A549 (cell line): ENCODE measurements around the gene TMCO6. TPM values are rescaled to one million over a fixed set of nuclear protein-coding genes. Genes with fewer than 3 reads are reported as not detected.

Source experiments
- ATAC-seq, 2 experiments: fragments of 200-7000 bp in 1 of 2; fragments of >200 bp in 1 of 2; cut with Nextera tagmentation in 1 of 2; cut with Tn5 transposase in 1 of 2; 3 replicates each; pipeline versions ENCODE4 v1.8.0 to v1.9.1; 2018 to 2020; ENCODE audit warnings: mild to moderate bottlenecking in 1 of 2, moderate library complexity in 1 of 2
- CTCF ChIA-PET: fragments of 300-600 bp; sonication (Branson Sonifier 250); formaldehyde crosslinking; extraction: SDS; loops from one replicate; lab custom pipeline; 2021; ENCODE audit warnings: antibody characterized with exemption, inconsistent platforms; lab: Yijun Ruan, JAX
- POLR2A ChIA-PET: fragments of 350-600 bp; formaldehyde crosslinking; extraction: SDS; loops from one replicate; lab custom pipeline; 2021; ENCODE audit warnings: antibody characterized with exemption, inconsistent platforms; lab: Yijun Ruan, JAX
- DNase-seq, 2 experiments: peaks; one replicate each; pipeline versions ENCODE4 v3.0.0 to v3.0.0-alpha.2; 2011 to 2016; ENCODE audit warnings: low read depth in 1 of 2, low spot score in 1 of 2
- FAIRE-seq: peaks from 2 replicates; lab custom pipeline; 2011; peaks lifted over from hg19 to GRCh38; lab: Jason Lieb, UNC
- H3K27ac ChIP-seq, 2 experiments: fragments of >200 bp; sonication (Bioruptor Twin); formaldehyde crosslinking; 3 replicates each; pipeline ENCODE4 v1.5.1; 2016 to 2017
- H3K4me1 ChIP-seq: fragments of >200 bp; sonication (Bioruptor Twin); formaldehyde crosslinking; 3 replicates; pipeline ENCODE4 v1.6.1; 2016
- H3K4me2 ChIP-seq: fragments of >200 bp; sonication (Bioruptor Twin); formaldehyde crosslinking; 3 replicates; pipeline ENCODE4 v1.6.1; 2016
- H3K4me3 ChIP-seq: fragments of >200 bp; sonication (Bioruptor Twin); formaldehyde crosslinking; 3 replicates; pipeline ENCODE4 v1.5.1; 2016
- H3K9me3 ChIP-seq: fragments of >200 bp; sonication (Bioruptor Twin); formaldehyde crosslinking; 3 replicates; pipeline ENCODE4 v1.6.1; 2016
- BHLHE40 ChIP-seq: IDR thresholded peaks from 2 replicates; pipeline ENCODE4 v1.6.1; 2012; ENCODE audit warnings: low read depth, low read length, inconsistent platforms
- CBX2 ChIP-seq: fragments of 200-600 bp; sonication (generic); IDR thresholded peaks from 2 replicates; pipeline ENCODE4 v1.6.1; 2016; ENCODE audit warnings: low read depth, mild to moderate bottlenecking, borderline replicate concordance
- CBX8 ChIP-seq: fragments of 200-600 bp; sonication (generic); IDR thresholded peaks from 2 replicates; pipeline ENCODE4 v1.6.1; 2016
- EHMT2 ChIP-seq: fragments of 200-600 bp; sonication (generic); IDR thresholded peaks from 2 replicates; pipeline ENCODE4 v1.6.1; 2016; ENCODE audit warnings: antibody characterized with exemption, low read depth, mild to moderate bottlenecking, moderate library complexity
- EP300 ChIP-seq, 2 experiments: fragments of >200 bp; sonication (Bioruptor Twin); formaldehyde crosslinking; IDR thresholded peaks; 2 replicates in 1 of 2; 3 replicates in 1 of 2; pipeline ENCODE4 v1.6.1; 2016 to 2017
- ESRRA ChIP-seq: fragments of 150-350 bp; IDR thresholded peaks from 2 replicates; pipeline ENCODE4 v1.6.1; 2014; ENCODE audit warnings: mild to moderate bottlenecking, low read length, borderline replicate concordance
- FOXS1 ChIP-seq: fragments of 250-450 bp; sonication (Bioruptor Pico); IDR thresholded peaks from 2 replicates; pipeline ENCODE4 v1.5.0; 2020; ENCODE audit warnings: mild to moderate bottlenecking, moderate library complexity
- HOXA7 ChIP-seq: fragments of 250-450 bp; sonication (Bioruptor Pico); IDR thresholded peaks from 2 replicates; pipeline ENCODE4 v1.5.0; 2020; ENCODE audit warnings: mild to moderate bottlenecking, moderate library complexity
- HOXB5 ChIP-seq: fragments of 250-450 bp; sonication (Bioruptor Pico); IDR thresholded peaks from 2 replicates; pipeline ENCODE4 v1.5.0; 2020; ENCODE audit warnings: mild to moderate bottlenecking, moderate library complexity
- JUN ChIP-seq, 2 experiments: fragments of >200 bp; sonication (Bioruptor Twin); formaldehyde crosslinking; IDR thresholded peaks; 2 replicates in 1 of 2; 3 replicates in 1 of 2; pipeline ENCODE4 v1.6.1; 2016 to 2017
- KDM5A ChIP-seq: fragments of 200-600 bp; sonication (generic); IDR thresholded peaks from 2 replicates; pipeline ENCODE4 v1.6.1; 2016; ENCODE audit warnings: antibody characterized with exemption, mild to moderate bottlenecking
- MAZ ChIP-seq: fragments of 150-350 bp; IDR thresholded peaks from 2 replicates; pipeline ENCODE4 v1.6.1; 2014; ENCODE audit warnings: antibody characterized with exemption, low read depth, low read length, borderline replicate concordance
- MYC ChIP-seq: IDR thresholded peaks from 2 replicates; pipeline ENCODE4 v1.6.1; 2012; ENCODE audit warnings: mild to moderate bottlenecking, inconsistent platforms, low read length, improper control_type of control experiment, borderline replicate concordance
- NFE2L2 ChIP-seq: fragments of 150-350 bp; conservative IDR thresholded peaks from 2 replicates; pipeline ENCODE4 v1.6.1; 2014; ENCODE audit warnings: low read length
- NPAS2 ChIP-seq: fragments of 250-450 bp; sonication (Bioruptor Pico); IDR thresholded peaks from 2 replicates; pipeline ENCODE4 v1.8.0; 2022; ENCODE audit warnings: mild to moderate bottlenecking, moderate library complexity, borderline replicate concordance
- NR3C1 ChIP-seq: fragments of >200 bp; sonication (Bioruptor Twin); formaldehyde crosslinking; IDR thresholded peaks from 3 replicates; pipeline ENCODE4 v1.6.1; 2017
- PHF8 ChIP-seq: fragments of 200-600 bp; sonication (generic); IDR thresholded peaks from 2 replicates; pipeline ENCODE4 v1.6.1; 2016; ENCODE audit warnings: low read depth, mild to moderate bottlenecking, antibody characterized with exemption, moderate library complexity, borderline replicate concordance
- POLR2A ChIP-seq: IDR thresholded peaks from 2 replicates; pipeline ENCODE4 v1.6.1; 2012; ENCODE audit warnings: mild to moderate bottlenecking, low read length
- RAD21 ChIP-seq, 2 experiments: fragments of >200 bp in 1 of 2; sonication (Bioruptor Twin) in 1 of 2; formaldehyde crosslinking in 1 of 2; IDR thresholded peaks in 1 of 2; conservative IDR thresholded peaks in 1 of 2; 2 replicates in 1 of 2; 3 replicates in 1 of 2; pipeline ENCODE4 v1.6.1; 2012 to 2018; ENCODE audit warnings: inconsistent platforms in 1 of 2
- RCOR1 ChIP-seq: fragments of 150-350 bp; IDR thresholded peaks from 2 replicates; pipeline ENCODE4 v1.6.1; 2014; ENCODE audit warnings: antibody characterized with exemption, low read length, low read depth
- RFX5 ChIP-seq: fragments of 450-650 bp; IDR thresholded peaks from 2 replicates; pipeline ENCODE4 v1.7.1; 2014; ENCODE audit warnings: antibody characterized with exemption, mild to moderate bottlenecking, moderate library complexity
- SMC3 ChIP-seq: fragments of >200 bp; sonication (Bioruptor Twin); formaldehyde crosslinking; IDR thresholded peaks from 3 replicates; pipeline ENCODE4 v1.6.1; 2018; ENCODE audit warnings: inconsistent platforms
- ZNF302 ChIP-seq: fragments of 250-450 bp; sonication (Bioruptor Pico); IDR thresholded peaks from 2 replicates; pipeline ENCODE4 v1.9.0; 2021; ENCODE audit warnings: inconsistent platforms, mild to moderate bottlenecking, moderate library complexity
- ZSCAN20 ChIP-seq: fragments of 250-450 bp; sonication (Bioruptor Pico); IDR thresholded peaks from 2 replicates; pipeline ENCODE4 v1.8.0; 2022; ENCODE audit warnings: mild to moderate bottlenecking, moderate library complexity
- WGBS: methylation state at CpG from one replicate; pipeline ENCODE4 v1.1.6; 2017; ENCODE audit errors: missing lambda C conversion rate; 5-methylcytosine and 5-hydroxymethylcytosine counted together
- polyA plus RNA-seq, 4 experiments: library from polyadenylated mRNA; depleted of rRNA in 3 of 4; stranded (reverse); fragments of >200 nt; fragmentation: RNase III in 1 of 4; extraction: RNeasy Plus Mini Kit Qiagen cat#74134 plus additional on column Dnase treatment in 1 of 4; gene quantifications; 2 replicates in 3 of 4; 3 replicates in 1 of 4; pipeline ENCODE4 v1.2.3, GENCODE V29; 2011 to 2017
- TF ChIP-seq, protein P1 (sequence below): IDR thresholded peaks from 2 replicates; pipeline ENCODE4 v1.6.1; 2012; ENCODE audit warnings: low read depth, borderline replicate concordance
- TF ChIP-seq, protein P2 (sequence below): IDR thresholded peaks from 2 replicates; pipeline ENCODE4 v1.6.1; 2012
- TF ChIP-seq, protein P3 (sequence below): fragments of >200 bp; sonication (Bioruptor Twin); formaldehyde crosslinking; IDR thresholded peaks from 3 replicates; pipeline ENCODE4 v1.6.1; 2016

The TMCO6 gene
- polyA plus RNA-seq, 2 of the 4 experiments (the other 2 are of a cell fraction): 11.8 to 16.1 TPM

DNA sequence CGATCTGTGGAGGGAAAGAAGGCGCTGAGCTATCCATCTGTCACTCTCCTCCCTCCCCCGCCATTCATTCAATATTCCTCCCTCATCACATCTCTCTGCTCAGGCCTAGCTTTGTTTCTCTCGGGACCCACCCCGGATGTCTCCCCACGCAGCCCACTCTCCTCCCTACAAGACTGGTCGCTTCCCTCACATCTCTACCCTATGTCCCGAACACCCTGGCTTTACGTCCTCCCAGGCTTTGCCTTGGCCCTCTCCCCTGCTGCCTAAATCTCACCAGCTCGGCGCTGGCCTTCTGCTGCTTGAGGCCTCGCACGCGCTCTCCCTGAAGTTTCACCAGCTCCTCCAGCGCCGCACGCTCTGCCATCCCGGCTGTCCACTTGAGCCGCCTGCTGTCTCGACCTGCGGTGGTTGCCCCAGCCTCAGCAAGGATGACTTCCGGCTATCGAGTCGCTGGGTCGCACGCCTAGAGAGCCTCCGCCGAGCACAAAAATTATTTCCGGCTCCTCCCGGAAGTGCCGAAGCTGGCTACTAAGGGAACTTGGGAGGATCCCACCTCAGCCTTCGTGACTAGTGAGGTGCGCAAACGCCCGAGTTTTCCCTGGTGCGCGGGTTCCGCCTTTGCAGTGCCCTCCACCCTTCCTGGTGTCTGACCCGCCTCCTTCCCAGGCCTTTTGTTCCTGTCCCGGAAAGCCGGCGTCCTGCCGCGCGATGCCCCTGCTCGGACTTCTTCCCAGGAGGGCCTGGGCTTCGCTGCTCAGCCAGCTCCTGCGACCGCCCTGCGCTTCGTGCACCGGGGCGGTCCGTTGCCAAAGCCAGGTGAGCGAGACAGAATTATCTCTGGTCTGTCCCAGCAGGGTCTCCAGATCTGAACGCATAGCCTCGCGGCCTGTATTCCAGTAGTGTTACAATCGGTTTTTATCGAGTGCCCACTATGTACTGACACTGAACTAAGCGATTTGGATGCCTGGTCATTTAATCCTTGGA is 52.0 kb downstream of the TMCO6 start, which contains the start of the genes HARS1 and HARS2:
Gene HARS1, minus strand, starts transcription at position 430 of the 984 bp plus-strand sequence. Its CDS starts 66 bp downstream, at position 364.
Gene HARS2, plus strand, starts transcription at position 515 of the 984 bp plus-strand sequence. Its CDS starts 194 bp downstream, at position 709.
- POLR2A ChIA-PET: interaction anchor here (0.6 to 2.0 kb wide), 14 partner anchors 9 to 345 kb away, joined by 3 to 27 read pairs (median 4); partner anchors contain the start of genes ANKHD1, HBEGF, IK and NDUFA2
- under 1% methylated on average over 35 of the region's 61 CpGs for WGBS
- ATAC-seq: peak; percentile 98 to 99
- Histone ChIP-seq H3K4me2 (peak within 1 kb of the TSS; percentile 95), H3K9me3 (no peaks in the 10 kb centered on the region)
- TF ChIP-seq CBX8 (no peak), KDM5A (peak; percentile 50; the same call in 1 of the 2 replicates), NR3C1 (no peak), PHF8 (peak; percentile 56; the same call in 1 of the 2 replicates), MYC (peak; percentile 73), EHMT2 (no peak), POLR2A (peak; percentile 93), RFX5 (peak; percentile 13; the same call in 1 of the 2 replicates), BHLHE40 (0 out of 2 replicates have a peak, but pooled peaks have one; percentile 33), RAD21 (conservative IDR thresholded peaks at IDR 0.05 in 1 of 2, IDR thresholded peaks at IDR 0.05 in 1 of 2) (peak in 1 of 2 experiments; percentile 28; a peak in 1 of 5 replicates), MAZ (0 out of 2 replicates have a peak, but pooled peaks have one; percentile 26), SMC3 (0 out of 3 replicates have a peak, but pooled peaks have one; percentile 22), JUN (IDR thresholded peaks at IDR 0.05) (peak; percentile 89 to 90; a peak in 4 of 5 replicates)
- TF ChIP-seq, protein P1, sequence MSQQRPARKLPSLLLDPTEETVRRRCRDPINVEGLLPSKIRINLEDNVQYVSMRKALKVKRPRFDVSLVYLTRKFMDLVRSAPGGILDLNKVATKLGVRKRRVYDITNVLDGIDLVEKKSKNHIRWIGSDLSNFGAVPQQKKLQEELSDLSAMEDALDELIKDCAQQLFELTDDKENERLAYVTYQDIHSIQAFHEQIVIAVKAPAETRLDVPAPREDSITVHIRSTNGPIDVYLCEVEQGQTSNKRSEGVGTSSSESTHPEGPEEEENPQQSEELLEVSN: peak; percentile 40; the same call in 1 of the 2 replicates
- TF ChIP-seq, protein P2, sequence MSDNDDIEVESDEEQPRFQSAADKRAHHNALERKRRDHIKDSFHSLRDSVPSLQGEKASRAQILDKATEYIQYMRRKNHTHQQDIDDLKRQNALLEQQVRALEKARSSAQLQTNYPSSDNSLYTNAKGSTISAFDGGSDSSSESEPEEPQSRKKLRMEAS: peak; percentile 78
- TF ChIP-seq, protein P3, sequence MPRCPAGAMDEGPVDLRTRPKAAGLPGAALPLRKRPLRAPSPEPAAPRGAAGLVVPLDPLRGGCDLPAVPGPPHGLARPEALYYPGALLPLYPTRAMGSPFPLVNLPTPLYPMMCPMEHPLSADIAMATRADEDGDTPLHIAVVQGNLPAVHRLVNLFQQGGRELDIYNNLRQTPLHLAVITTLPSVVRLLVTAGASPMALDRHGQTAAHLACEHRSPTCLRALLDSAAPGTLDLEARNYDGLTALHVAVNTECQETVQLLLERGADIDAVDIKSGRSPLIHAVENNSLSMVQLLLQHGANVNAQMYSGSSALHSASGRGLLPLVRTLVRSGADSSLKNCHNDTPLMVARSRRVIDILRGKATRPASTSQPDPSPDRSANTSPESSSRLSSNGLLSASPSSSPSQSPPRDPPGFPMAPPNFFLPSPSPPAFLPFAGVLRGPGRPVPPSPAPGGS: peak; percentile 91; the same call in 2 of the 3 replicates
- TF ChIP-seq, all 56 proteins: peak for 13
- CTCF ChIA-PET: interaction anchor here (0.6 to 1.5 kb wide), 9 partner anchors 11 to 318 kb away, joined by 3 to 6 read pairs (median 3); partner anchors contain the start of genes DND1 and TMCO6
- DNase-seq: peak; percentile 97 to 98
- Histone ChIP-seq H3K27ac (peak within 1 kb of the TSS; percentile 90 to 91), H3K4me1 (peaks cover 17% of the 10 kb centered on the region), H3K4me3 (peak within 1 kb of the TSS; percentile 81)
- no peak for FAIRE-seq

DNA sequence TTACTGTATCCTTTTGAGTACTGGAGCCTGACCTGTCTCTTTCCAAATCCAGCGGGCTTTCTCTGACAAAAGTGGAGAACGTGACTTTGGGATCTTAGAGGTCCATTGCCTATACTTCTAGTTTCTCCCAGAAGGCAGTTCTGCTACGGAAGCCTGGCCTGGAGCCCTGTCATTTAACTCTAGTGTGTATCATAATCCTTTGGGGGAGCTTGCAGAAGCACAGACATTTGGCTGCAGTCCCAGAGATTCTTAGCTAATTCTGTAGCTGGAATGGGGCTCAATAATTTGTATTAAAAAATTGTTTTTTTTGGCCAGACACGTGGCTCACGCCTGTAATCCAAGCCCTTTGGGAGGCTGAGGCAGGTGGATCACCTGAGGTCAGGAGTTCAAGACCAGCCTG is 55.0 kb downstream of the TMCO6 start:
- 81% methylated on average over 5 of the region's 5 CpGs for WGBS
- ATAC-seq (no peak), FAIRE-seq (no peak), DNase-seq (no peak)
- TF ChIP-seq FOXS1 (CRISPR knock-in tag): no peak
- no peak for TF ChIP-seq NPAS2 (CRISPR knock-in tag)
- TF ChIP-seq CBX2: no peak
- no peak for TF ChIP-seq ZNF302
- TF ChIP-seq MAZ: no peak
- no peak for TF ChIP-seq HOXA7 (CRISPR knock-in tag)
- TF ChIP-seq ZSCAN20 (CRISPR knock-in tag): no peak
- no peak for TF ChIP-seq EP300 (IDR thresholded peaks at IDR 0.05)
- TF ChIP-seq HOXB5: no peak
- TF ChIP-seq RCOR1: no peak
- no peak for TF ChIP-seq NFE2L2
- no peak for TF ChIP-seq ESRRA
- Histone ChIP-seq H3K27ac (no peak overlapping the region), H3K4me2 (no peak overlapping the region), H3K4me1 (peaks cover 17% of the 10 kb centered on the region), H3K4me3 (no peak overlapping the region), H3K9me3 (no peaks in the 10 kb centered on the region)
- ChIA-PET CTCF (interaction anchor here (1.3 kb wide), 1 partner anchor 8 kb away, joined by 4 read pairs; no protein-coding TSS in a partner anchor), POLR2A (no interaction called here)
